RWPE1 (cell line): ENCODE data around the gene IFNG-AS1.

Experiments
- CTCF ChIA-PET: fragments of 350-600 bp; sonication (Branson Sonifier 250); formaldehyde crosslinking; extraction: SDS; loops from one replicate; lab custom pipeline; 2021; lab: Yijun Ruan, JAX
- POLR2A ChIA-PET: fragments of 400-600 bp; formaldehyde crosslinking; extraction: SDS; loops from one replicate; lab custom pipeline; 2020; ENCODE audit warnings: antibody characterized with exemption; ENCODE audit not compliant: low non-redundant PET; lab: Yijun Ruan, JAX
- DNase-seq: peaks from one replicate; pipeline ENCODE4 v3.0.0; 2012; ENCODE audit warnings: low spot score
- H3K27ac ChIP-seq: fragments of 450-650 bp; 2 replicates; pipeline ENCODE4 v1.5.1; 2017
- CTCF ChIP-seq: fragments of 450-650 bp; conservative IDR thresholded peaks from 2 replicates; pipeline ENCODE4 v1.5.1; 2017; ENCODE audit warnings: low read depth, mild to moderate bottlenecking

IFNG-AS1 gene

GRCh38 chr12:67968725-67969124 is 20.5 kb upstream of the IFNG-AS1 start:
- H3K27ac ChIP-seq = no peak overlapping the region
- CTCF ChIA-PET = interaction anchor here (0.7 kb wide), 1 partner anchor 1455 kb away, joined by 3 read pairs; no protein-coding TSS in a partner anchor
- POLR2A ChIA-PET = no interaction called here
- TF ChIP-seq CTCF = no peak
- no peak for DNase-seq

GRCh38 chr12:67969134-67969802 is 20.0 kb upstream of the IFNG-AS1 start:
- DNase-seq = no peak
- ChIA-PET POLR2A (no interaction called here), CTCF (no interaction called here)
- no peak for TF ChIP-seq CTCF
- H3K27ac ChIP-seq = no peak overlapping the region

GRCh38 chr12:67977668-67978067 is 11.6 kb upstream of the IFNG-AS1 start:
- DNase-seq = no peak
- ChIA-PET POLR2A (no interaction called here), CTCF (no interaction called here)
- no peak for TF ChIP-seq CTCF
- H3K27ac ChIP-seq = no peak overlapping the region

- DNase-seq = no peak
- CTCF ChIA-PET = no interaction called here
- TF ChIP-seq CTCF = no peak
- POLR2A ChIA-PET = no interaction called here
- no peak overlapping the region for H3K27ac ChIP-seq
These were observed 8.9 kb upstream of the IFNG-AS1 start for GRCh38 chr12:67980391-67980790.

GRCh38 chr12:67981287-67982162 is 7.7 kb upstream of the IFNG-AS1 start:
- TF ChIP-seq CTCF = no peak
- POLR2A ChIA-PET = no interaction called here
- CTCF ChIA-PET = interaction anchor here (0.5 to 0.6 kb wide), 2 partner anchors 625 to 687 kb away, joined by 3 to 6 read pairs; no protein-coding TSS in a partner anchor
- no peak overlapping the region for H3K27ac ChIP-seq
- peak; percentile 62 for DNase-seq

GRCh38 chr12:67982164-67982563 is 7.1 kb upstream of the IFNG-AS1 start:
- TF ChIP-seq CTCF = no peak
- H3K27ac ChIP-seq = no peak overlapping the region
- DNase-seq = no peak
- POLR2A ChIA-PET = no interaction called here
- CTCF ChIA-PET = interaction anchor here (0.6 kb wide), 1 partner anchor 626 kb away, joined by 6 read pairs; no protein-coding TSS in a partner anchor
